Caco-2 (cell line): ENCODE measurements around the gene IPO9. TPM values are rescaled to one million over a fixed set of nuclear protein-coding genes. Genes with fewer than 3 reads are reported as not detected.

Experiments
- BruUV-seq: library from RNA; stranded (reverse); fragments of 400-500 nt; replicated peaks from 2 replicates; lab custom pipeline; 2021; lab: Mats Ljungman, UMichigan
- CTCF ChIA-PET: fragments of 300-600 bp; sonication (Branson Sonifier 250); formaldehyde crosslinking; loops from one replicate; lab custom pipeline; 2022; ENCODE audit warnings: antibody characterized with exemption; lab: Charles Lee
- POLR2A ChIA-PET: fragments of 300-600 bp; sonication (Branson Sonifier 250); formaldehyde crosslinking; loops from one replicate; lab custom pipeline; 2022; ENCODE audit warnings: antibody characterized with exemption; lab: Charles Lee
- DNase-seq, 2 experiments: peaks; one replicate each; pipeline versions ENCODE4 v3.0.0 to v3.0.0-alpha.2; 2020 to 2022
- H3K27me3 ChIP-seq: replicated peaks from 2 replicates; pipeline ENCODE4 v1.6.0; 2011; ENCODE audit warnings: low read length; ENCODE audit not compliant: control insufficient read depth, insufficient read depth
- H3K36me3 ChIP-seq: 2 replicates; pipeline ENCODE4 v1.5.1; 2011; ENCODE audit warnings: low read length; ENCODE audit not compliant: control insufficient read depth, insufficient read depth
- H3K4me1 ChIP-seq: fragments of 250-450 bp; sonication (Bioruptor Pico); 2 replicates; pipeline ENCODE4 v1.5.1; 2020; ENCODE audit warnings: mild to moderate bottlenecking
- H3K4me3 ChIP-seq: 2 replicates; pipeline ENCODE4 v1.5.1; 2011; ENCODE audit warnings: low read depth, mild to moderate bottlenecking, control low read depth, low read length
- H3K9me3 ChIP-seq: fragments of 250-450 bp; sonication (Bioruptor Pico); 2 replicates; pipeline ENCODE4 v1.5.1; 2020; ENCODE audit warnings: mild to moderate bottlenecking, moderate library complexity
- H3K27ac Mint-ChIP-seq: one replicate; pipeline ENCODE4 v1.8.0; 2022; ENCODE audit warnings: mixed read lengths; ENCODE audit not compliant: unreplicated experiment
- H3K27me3 Mint-ChIP-seq: one replicate; pipeline ENCODE4 v1.8.0; 2022; ENCODE audit warnings: mixed read lengths; ENCODE audit not compliant: insufficient read depth, unreplicated experiment
- H3K36me3 Mint-ChIP-seq: one replicate; pipeline ENCODE4 v1.8.0; 2022; ENCODE audit warnings: mild to moderate bottlenecking, mixed read lengths; ENCODE audit not compliant: insufficient read depth, unreplicated experiment
- H3K4me1 Mint-ChIP-seq: one replicate; pipeline ENCODE4 v1.8.0; 2022; ENCODE audit warnings: low read depth, mixed read lengths; ENCODE audit not compliant: unreplicated experiment
- H3K4me3 Mint-ChIP-seq: one replicate; pipeline ENCODE4 v1.8.0; 2022; ENCODE audit warnings: mild to moderate bottlenecking, moderate library complexity, mixed read lengths; ENCODE audit not compliant: unreplicated experiment
- H3K9me3 Mint-ChIP-seq: one replicate; pipeline ENCODE4 v1.8.0; 2022; ENCODE audit warnings: mixed read lengths; ENCODE audit not compliant: unreplicated experiment
- intact Hi-C: fragments of 100-400 bp; cut with micrococcal nuclease; formaldehyde crosslinking; loops from one replicate; pipeline ENCODE4 v1.10.0; 2022; ENCODE audit not compliant: unreplicated experiment
- total RNA-seq: library from RNA; stranded (reverse); gene quantifications from 2 replicates; pipeline ENCODE4 v1.2.3, GENCODE V29; 2022
- TF ChIP-seq, protein P1 (sequence below), 2 experiments: fragments of 200-600 bp in 1 of 2; IDR thresholded peaks; 1 replicate in 1 of 2; 2 replicates in 1 of 2; pipeline versions ENCODE4 v1.5.1 to v1.8.0; 2011 to 2022; ENCODE audit warnings: antibody characterized with exemption in 1 of 2, control low read depth in 1 of 2, inconsistent platforms in 1 of 2, low read depth in 1 of 2, low read length in 1 of 2, mild to moderate bottlenecking in 1 of 2, moderate library complexity in 1 of 2; ENCODE audit not compliant: insufficient read depth in 1 of 2, severe bottlenecking in 1 of 2, unreplicated experiment in 1 of 2

The IPO9 gene
- total RNA-seq, 1 experiment from 2014 or later, result 107 TPM

DNA sequence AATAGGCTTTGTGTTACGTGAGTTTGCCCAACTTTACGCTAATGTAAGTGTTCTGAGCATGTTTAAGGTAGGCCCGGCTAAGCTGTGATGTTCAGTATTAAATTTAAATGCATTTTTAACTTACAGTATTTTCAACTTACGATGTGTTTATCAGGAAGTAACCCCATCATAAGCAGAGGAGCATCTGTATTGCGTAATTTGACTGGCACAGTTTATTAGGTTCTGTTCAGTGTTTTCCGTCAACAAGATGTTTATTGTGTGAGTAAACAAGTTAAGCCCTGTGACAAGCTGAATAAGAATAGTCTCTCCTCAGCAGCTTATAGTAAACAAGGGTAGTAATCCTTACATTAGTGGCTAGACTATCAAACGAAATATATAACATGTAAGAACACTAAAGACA, 32.5 kb downstream of the IPO9 start:
- H3K36me3 Mint-ChIP-seq, result peaks cover 77% of the 10 kb centered on the region
- CTCF ChIA-PET, result no interaction called here
- POLR2A ChIA-PET, result no interaction called here

DNA sequence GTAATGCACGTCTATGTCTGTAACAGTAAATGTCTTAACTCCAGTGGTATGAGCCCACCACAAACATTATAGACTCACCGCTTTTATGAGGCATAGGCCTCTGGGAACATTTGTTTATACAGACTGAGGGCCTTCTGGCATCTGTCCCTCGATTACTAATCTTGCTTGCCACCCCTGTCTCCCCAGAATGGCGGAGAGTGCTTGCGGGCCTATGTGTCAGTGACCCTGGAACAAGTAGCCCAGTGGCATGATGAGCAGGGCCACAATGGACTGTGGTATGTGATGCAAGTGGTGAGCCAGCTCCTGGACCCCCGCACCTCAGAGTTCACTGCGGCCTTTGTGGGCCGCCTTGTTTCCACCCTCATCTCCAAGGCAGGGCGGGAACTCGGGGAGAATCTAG, 41.4 kb downstream of the IPO9 start:
- no peaks in the 10 kb centered on the region for H3K27me3 ChIP-seq
- intact Hi-C loops, result no loop called here
- H3K9me3 ChIP-seq, result no peaks in the 10 kb centered on the region
- ChIA-PET CTCF (no interaction called here), POLR2A (no interaction called here)
- peaks cover 89% of the 10 kb centered on the region for H3K36me3 Mint-ChIP-seq
- TF ChIP-seq, protein P1, sequence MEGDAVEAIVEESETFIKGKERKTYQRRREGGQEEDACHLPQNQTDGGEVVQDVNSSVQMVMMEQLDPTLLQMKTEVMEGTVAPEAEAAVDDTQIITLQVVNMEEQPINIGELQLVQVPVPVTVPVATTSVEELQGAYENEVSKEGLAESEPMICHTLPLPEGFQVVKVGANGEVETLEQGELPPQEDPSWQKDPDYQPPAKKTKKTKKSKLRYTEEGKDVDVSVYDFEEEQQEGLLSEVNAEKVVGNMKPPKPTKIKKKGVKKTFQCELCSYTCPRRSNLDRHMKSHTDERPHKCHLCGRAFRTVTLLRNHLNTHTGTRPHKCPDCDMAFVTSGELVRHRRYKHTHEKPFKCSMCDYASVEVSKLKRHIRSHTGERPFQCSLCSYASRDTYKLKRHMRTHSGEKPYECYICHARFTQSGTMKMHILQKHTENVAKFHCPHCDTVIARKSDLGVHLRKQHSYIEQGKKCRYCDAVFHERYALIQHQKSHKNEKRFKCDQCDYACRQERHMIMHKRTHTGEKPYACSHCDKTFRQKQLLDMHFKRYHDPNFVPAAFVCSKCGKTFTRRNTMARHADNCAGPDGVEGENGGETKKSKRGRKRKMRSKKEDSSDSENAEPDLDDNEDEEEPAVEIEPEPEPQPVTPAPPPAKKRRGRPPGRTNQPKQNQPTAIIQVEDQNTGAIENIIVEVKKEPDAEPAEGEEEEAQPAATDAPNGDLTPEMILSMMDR (IDR thresholded peaks at IDR 0.05; ENCODE audit: insufficient read depth in 1 of 2, low read depth in 1 of 2, low read length in 1 of 2, severe bottlenecking in 1 of 2, unreplicated experiment in 1 of 2), result no peak
- H3K4me3 Mint-ChIP-seq, result no peak overlapping the region
- H3K36me3 ChIP-seq, result peaks cover 4% of the 10 kb centered on the region
- H3K4me1 Mint-ChIP-seq, result no peaks in the 10 kb centered on the region
- DNase-seq, result no peak
- no TSS peak for BruUV-seq
- no peak overlapping the region for H3K27ac Mint-ChIP-seq
- no peaks in the 10 kb centered on the region for H3K27me3 Mint-ChIP-seq
- no peak overlapping the region for H3K4me3 ChIP-seq
- H3K9me3 Mint-ChIP-seq, result no peaks in the 10 kb centered on the region
- no peaks in the 10 kb centered on the region for H3K4me1 ChIP-seq

More for the DNA sequence above, 32.5 kb downstream of the IPO9 start:
- no peaks in the 10 kb centered on the region for H3K4me1 Mint-ChIP-seq
- TF ChIP-seq, protein P1 (IDR thresholded peaks at IDR 0.05; ENCODE audit: insufficient read depth in 1 of 2, low read depth in 1 of 2, low read length in 1 of 2, severe bottlenecking in 1 of 2, unreplicated experiment in 1 of 2), result no peak
- Histone ChIP-seq H3K9me3 (no peaks in the 10 kb centered on the region), H3K4me1 (no peaks in the 10 kb centered on the region), H3K36me3 (peaks cover 4% of the 10 kb centered on the region; the same call in 1 of the 2 replicates), H3K27me3 (no peaks in the 10 kb centered on the region), H3K4me3 (no peak overlapping the region)
- DNase-seq, result no peak
- no peak overlapping the region for H3K4me3 Mint-ChIP-seq
- H3K9me3 Mint-ChIP-seq, result no peaks in the 10 kb centered on the region
- intact Hi-C loops, result no loop called here
- BruUV-seq, result no TSS peak
- H3K27me3 Mint-ChIP-seq, result no peaks in the 10 kb centered on the region
- H3K27ac Mint-ChIP-seq, result no peak overlapping the region

DNA sequence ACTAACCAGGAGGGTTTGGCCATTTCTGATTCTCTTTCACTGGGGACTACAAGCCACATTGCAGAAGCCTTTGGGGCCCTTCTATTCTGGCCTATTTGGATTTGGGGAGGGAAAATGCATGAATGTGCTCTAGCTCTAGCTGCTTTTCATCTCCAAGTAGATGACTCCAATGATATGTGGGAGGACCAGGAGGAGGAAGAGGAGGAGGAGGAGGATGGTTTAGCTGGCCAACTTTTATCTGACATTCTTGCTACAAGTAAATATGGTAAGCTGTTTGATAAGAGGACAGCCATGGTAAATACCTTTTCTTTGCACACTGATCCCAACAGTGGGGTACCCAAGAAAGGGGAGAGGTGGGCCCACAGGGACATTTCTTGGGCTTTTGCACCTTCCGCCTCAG, 45.7 kb downstream of the IPO9 start:
- peaks cover 95% of the 10 kb centered on the region for H3K36me3 Mint-ChIP-seq
- H3K36me3 ChIP-seq, result peaks cover 2% of the 10 kb centered on the region
- POLR2A ChIA-PET, result no interaction called here

More for the DNA sequence above, 45.7 kb downstream of the IPO9 start:
- Histone ChIP-seq H3K4me3 (no peak overlapping the region), H3K27me3 (no peaks in the 10 kb centered on the region), H3K4me1 (no peaks in the 10 kb centered on the region), H3K9me3 (no peaks in the 10 kb centered on the region)
- Mint-ChIP-seq H3K27ac (no peak overlapping the region), H3K4me3 (no peak overlapping the region), H3K4me1 (peaks cover 6% of the 10 kb centered on the region), H3K27me3 (no peaks in the 10 kb centered on the region), H3K9me3 (no peaks in the 10 kb centered on the region)
- TF ChIP-seq, protein P1 (IDR thresholded peaks at IDR 0.05; ENCODE audit: insufficient read depth in 1 of 2, low read depth in 1 of 2, low read length in 1 of 2, severe bottlenecking in 1 of 2, unreplicated experiment in 1 of 2), result no peak
- BruUV-seq, result no TSS peak
- intact Hi-C loops, result loop anchor here (5.0 kb wide), 1 partner anchor 243 kb away; no protein-coding TSS in a partner anchor
- CTCF ChIA-PET, result interaction anchor here (0.6 to 0.9 kb wide), 2 partner anchors 45 to 135 kb away, joined by 3 read pairs; no protein-coding TSS in a partner anchor
- DNase-seq, result no peak
